Naive thymus-derived CD8-positive, alpha-beta T cell (primary cell): ENCODE measurements around the gene STX12. TPM values are rescaled to one million over a fixed set of nuclear protein-coding genes. Genes with fewer than 3 reads are reported as not detected.

ENCODE experiments used
- ATAC-seq, 2 donors: fragments of 150-1000 bp; cut with Tn5 transposase in 1 of 2; sonication (Bioruptor Pico), chemical (Tn5 transposase) in 1 of 2; 1 replicate in 1 of 2; 2 replicates in 1 of 2; pipeline ENCODE4 v1.10.0; 2021; ENCODE audit warnings: mild to moderate bottlenecking in 2 of 2, moderate library complexity in 2 of 2
- POLR2A ChIA-PET: fragments of 350-600 bp; sonication (Branson Sonifier 250); formaldehyde crosslinking; loops from one replicate; lab custom pipeline; 2021; ENCODE audit warnings: antibody characterized with exemption; lab: Charles Lee
- DNase-seq, 10 donors: peaks; one replicate each; pipeline versions ENCODE4 v3.0.0 to v3.0.0-alpha.2; 2020 to 2022
- H3K27ac Mint-ChIP-seq, 10 donors: one replicate each; pipeline ENCODE4 v1.8.0; 2020 to 2022; ENCODE audit warnings: mild to moderate bottlenecking in 10 of 10, mixed read lengths in 10 of 10, moderate library complexity in 4 of 10, inconsistent platforms in 1 of 10
- H3K27me3 Mint-ChIP-seq, 5 donors: one replicate each; pipeline ENCODE4 v1.8.0; 2021 to 2022; ENCODE audit warnings: mixed read lengths in 5 of 5
- H3K36me3 Mint-ChIP-seq, 3 donors: one replicate each; pipeline ENCODE4 v1.8.0; 2020 to 2022; ENCODE audit warnings: mixed read lengths in 3 of 3, mild to moderate bottlenecking in 2 of 3, inconsistent platforms in 1 of 3
- H3K4me1 Mint-ChIP-seq, 4 donors: one replicate each; pipeline ENCODE4 v1.8.0; 2021 to 2022; ENCODE audit warnings: mixed read lengths in 4 of 4
- H3K4me3 Mint-ChIP-seq, 10 donors: one replicate each; pipeline ENCODE4 v1.8.0; 2020 to 2022; ENCODE audit warnings: mild to moderate bottlenecking in 10 of 10, mixed read lengths in 10 of 10, moderate library complexity in 6 of 10, inconsistent platforms in 1 of 10
- H3K9me3 Mint-ChIP-seq, 9 donors: one replicate each; pipeline ENCODE4 v1.8.0; 2020 to 2022; ENCODE audit warnings: mixed read lengths in 9 of 9, mild to moderate bottlenecking in 3 of 9, inconsistent platforms in 1 of 9, moderate library complexity in 1 of 9
- polyA plus RNA-seq, 3 donors: library from polyadenylated mRNA; unstranded; fragments of 300-500 nt; fragmentation: Illumina TruSeq; gene quantifications; one replicate each; pipeline ENCODE4 v1.2.3, GENCODE V29; 2021
- total RNA-seq, 8 experiments: library from RNA in 2 of 8; stranded (reverse) in 2 of 8; gene quantifications; one replicate each; pipeline ENCODE4 v1.2.3 and lab custom pipeline; 2021 to 2026

Gene STX12
- total and polyA plus RNA-seq, 5 experiments from 2014 or later = 9.2 to 26.5 (median 12.3) TPM

- DNase-seq (no peak), ATAC-seq (no peak)
- POLR2A ChIA-PET = interaction anchor here (0.6 to 1.6 kb wide), 5 partner anchors 8 to 78 kb away, joined by 3 to 7 read pairs (median 5); no protein-coding TSS in a partner anchor
- H3K9me3 Mint-ChIP-seq = no peaks in the 10 kb centered on the region
- H3K27ac Mint-ChIP-seq = peak overlapping the region; percentile 63 to 98 (median 94)
- H3K4me1 Mint-ChIP-seq = peaks cover 27 to 76% (median 52%) of the 10 kb centered on the region in 4 donors
- H3K36me3 Mint-ChIP-seq = peaks cover 0 to 26% (median 3%) of the 10 kb centered on the region in 3 donors
- peak overlapping the region; percentile 88 to 100 (median 98) for H3K4me3 Mint-ChIP-seq
- H3K27me3 Mint-ChIP-seq = no peaks in the 10 kb centered on the region
Measured at GRCh38 chr1:27873671-27874384, 100.8 kb downstream of the STX12 start.

Other genes starting within 250 kb of the STX12 start
- gene AHDC1, start 169.1 kb upstream of the STX12 start, total RNA-seq = 10 to 100 TPM; 19.6 to 24.7 TPM
- 1 to 10 TPM in 2 of 3 donors, under 1 TPM in 1; 0.57 to 2.4 (median 1.0) TPM for gene AHDC1, start 169.1 kb upstream of the STX12 start, polyA plus RNA-seq
- gene FGR, start 138.0 kb upstream of the STX12 start, total RNA-seq = 1 to 10 TPM; 2.0 to 2.3 TPM
- 10 to 100 TPM in 1 of 3 donors, 1 to 10 TPM in 2; 1.8 to 69.5 (median 3.3) TPM for gene FGR, start 138.0 kb upstream of the STX12 start, polyA plus RNA-seq
- 10 to 100 TPM; 23.3 to 24.5 TPM for gene IFI6, start 101.0 kb upstream of the STX12 start, total RNA-seq
- 100 to 1,000 TPM; 145 to 171 (median 146) TPM for gene IFI6, start 101.0 kb upstream of the STX12 start, polyA plus RNA-seq
- gene FAM76A, start 47.3 kb upstream of the STX12 start, total RNA-seq = 10 to 100 TPM; 19.4 to 21.5 TPM
- gene FAM76A, start 47.3 kb upstream of the STX12 start, polyA plus RNA-seq = 1 to 10 TPM; 8.2 to 9.7 (median 9.0) TPM
- 10 to 100 TPM; 40.2 to 42.5 TPM for gene PPP1R8, start 57.6 kb downstream of the STX12 start, total RNA-seq
- 10 to 100 TPM; 27.8 to 37.8 (median 36.2) TPM for gene PPP1R8, start 57.6 kb downstream of the STX12 start, polyA plus RNA-seq
- gene THEMIS2, start 99.3 kb downstream of the STX12 start, total RNA-seq = 10 to 100 TPM; 53.3 to 57.9 TPM
- gene THEMIS2, start 99.3 kb downstream of the STX12 start, polyA plus RNA-seq = 10 to 100 TPM; 14.1 to 48.5 (median 23.7) TPM
- 10 to 100 TPM; 66.6 to 78.6 TPM for gene RPA2, start 141.4 kb downstream of the STX12 start, total RNA-seq
- 100 to 1,000 TPM; 213 to 229 (median 215) TPM for gene RPA2, start 141.4 kb downstream of the STX12 start, polyA plus RNA-seq
- gene SMPDL3B, start 161.8 kb downstream of the STX12 start, total RNA-seq = not detected
- gene SMPDL3B, start 161.8 kb downstream of the STX12 start, polyA plus RNA-seq = under 1 TPM in 1 of 3 donors, not detected in 2; 0.16 TPM
- 1 to 10 TPM; 8.3 to 8.8 TPM for gene XKR8, start 186.8 kb downstream of the STX12 start, total RNA-seq
- 10 to 100 TPM in 2 of 3 donors, 1 to 10 TPM in 1; 7.2 to 14.4 (median 13.2) TPM for gene XKR8, start 186.8 kb downstream of the STX12 start, polyA plus RNA-seq